GM12892 (cell line): ENCODE results near the gene PSMD3.

Source experiments
- DNase-seq: peaks from one replicate; pipeline ENCODE4 v3.0.0; 2011; ENCODE audit not compliant: insufficient read length
- FAIRE-seq: peaks from 2 replicates; lab custom pipeline; 2011; peaks lifted over from hg19 to GRCh38; lab: Jason Lieb, UNC
- POLR2A ChIP-seq: IDR thresholded peaks from 2 replicates; pipeline ENCODE4 v1.6.1; 2011; ENCODE audit warnings: low read depth, low read length, control low read depth
- POLR2AphosphoS5 ChIP-seq: IDR thresholded peaks from 2 replicates; pipeline ENCODE4 v1.6.1; 2011; ENCODE audit warnings: low read depth, low read length, control low read depth
- TAF1 ChIP-seq: IDR thresholded peaks from 2 replicates; pipeline ENCODE4 v1.6.1; 2011; ENCODE audit warnings: low read depth, mild to moderate bottlenecking, control low read depth, low read length, borderline replicate concordance

PSMD3 gene

GRCh38 chr17:40019140-40019991, 38.8 kb downstream of the PSMD3 start:
- DNase-seq (peak; percentile 16), FAIRE-seq (no peak)
- no peak for TF ChIP-seq POLR2A
- TF ChIP-seq POLR2AphosphoS5, result no peak
- no peak for TF ChIP-seq TAF1

DNA sequence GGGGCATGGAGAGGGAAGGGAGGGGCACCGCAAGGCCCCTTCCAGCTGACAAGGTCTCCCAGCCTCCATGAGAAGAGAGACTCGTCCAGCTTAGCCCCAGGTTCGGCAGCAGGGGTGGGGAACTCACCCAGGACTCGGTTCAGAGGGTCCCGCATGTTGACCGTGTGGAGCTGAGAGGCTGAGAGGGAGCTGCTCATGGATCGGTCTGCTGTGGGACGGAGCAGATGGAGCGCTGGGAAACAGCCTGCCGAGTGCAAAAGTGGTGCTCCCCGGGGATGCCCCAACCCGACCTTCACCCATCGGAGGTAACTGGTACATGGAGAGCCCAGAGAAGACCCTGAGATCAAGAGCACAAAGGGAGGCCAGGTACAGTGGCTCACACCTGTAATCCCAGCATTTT, 39.5 kb downstream of the PSMD3 start:
- peak; percentile 21 for DNase-seq
- TF ChIP-seq POLR2AphosphoS5 (no peak), POLR2A (no peak), TAF1 (no peak)
- no peak for FAIRE-seq

- FAIRE-seq, result no peak
- TF ChIP-seq TAF1, result no peak
- no peak for TF ChIP-seq POLR2AphosphoS5
- no peak for TF ChIP-seq POLR2A
Observed at GRCh38 chr17:40021451-40021971, 40.9 kb downstream of the PSMD3 start.

GRCh38 chr17:40022497-40022896, 41.9 kb downstream of the PSMD3 start:
- FAIRE-seq, result no peak
- TF ChIP-seq POLR2AphosphoS5 (no peak), POLR2A (no peak), TAF1 (no peak)
- peak; percentile 7 for DNase-seq

More at GRCh38 chr17:40021451-40021971, 40.9 kb downstream of the PSMD3 start:
- DNase-seq, result peak; percentile 5

GRCh38 chr17:40022961-40023541, 42.4 kb downstream of the PSMD3 start:
- no peak for TF ChIP-seq TAF1
- TF ChIP-seq POLR2A, result no peak
- no peak for TF ChIP-seq POLR2AphosphoS5
- FAIRE-seq (no peak), DNase-seq (no peak)

DNA sequence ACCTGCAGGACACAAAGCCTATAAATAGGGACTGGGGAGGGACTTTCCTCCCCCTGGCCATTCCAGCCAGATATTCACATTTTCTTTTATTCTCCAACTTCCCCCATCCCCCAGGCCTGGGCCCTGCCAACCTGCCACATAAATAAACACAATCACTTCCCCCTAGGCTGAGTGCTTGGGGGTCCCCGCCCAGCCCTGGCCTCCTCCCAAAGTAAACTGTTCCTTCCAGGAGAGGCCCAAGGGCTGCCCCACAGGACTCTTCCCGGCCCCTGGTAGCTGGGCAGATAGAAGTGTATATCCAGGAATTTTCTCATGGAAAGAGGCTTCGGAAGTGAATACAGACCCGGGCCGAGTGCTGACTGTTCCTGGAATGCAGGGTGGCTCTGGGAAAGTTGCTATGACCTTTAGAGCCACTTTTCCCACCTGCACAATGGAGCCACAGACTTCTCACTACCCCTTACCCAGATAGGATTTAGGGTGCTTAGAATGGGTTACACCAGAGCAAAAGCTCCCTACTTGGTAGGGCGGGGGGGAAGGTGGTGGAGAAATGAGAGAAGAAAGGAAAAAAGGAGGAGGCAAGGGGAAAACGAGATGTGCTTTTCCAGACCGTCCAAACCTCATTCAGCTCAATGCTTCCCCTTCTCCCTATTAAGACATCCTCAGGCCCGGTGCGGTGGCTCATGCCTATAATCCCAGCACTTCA, 43.1 kb downstream of the PSMD3 start:
- no peak for DNase-seq
- FAIRE-seq, result no peak
- TF ChIP-seq TAF1, result no peak
- TF ChIP-seq POLR2AphosphoS5, result no peak
- TF ChIP-seq POLR2A, result no peak

DNA sequence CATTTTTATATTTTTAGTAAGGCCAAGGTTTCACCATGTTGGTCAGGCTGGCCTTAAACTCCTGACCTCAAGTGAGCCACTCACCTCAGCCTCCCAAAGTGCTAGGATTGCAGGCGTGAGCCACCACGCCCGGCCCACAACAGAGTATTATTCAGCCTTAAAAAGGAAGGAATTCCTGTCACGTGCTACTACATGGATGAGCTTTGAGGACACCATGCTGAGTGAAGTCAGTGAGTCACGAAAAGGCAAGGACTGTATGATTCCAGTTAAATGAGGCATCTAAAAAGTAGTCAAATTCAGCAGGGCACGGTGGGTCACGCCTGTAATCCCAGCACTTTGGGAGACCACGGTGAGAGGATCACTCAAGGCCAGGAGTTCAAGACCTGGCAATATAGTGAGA, 44.3 kb downstream of the PSMD3 start:
- TF ChIP-seq POLR2A (no peak), POLR2AphosphoS5 (no peak), TAF1 (no peak)
- FAIRE-seq, result no peak
- no peak for DNase-seq

DNA sequence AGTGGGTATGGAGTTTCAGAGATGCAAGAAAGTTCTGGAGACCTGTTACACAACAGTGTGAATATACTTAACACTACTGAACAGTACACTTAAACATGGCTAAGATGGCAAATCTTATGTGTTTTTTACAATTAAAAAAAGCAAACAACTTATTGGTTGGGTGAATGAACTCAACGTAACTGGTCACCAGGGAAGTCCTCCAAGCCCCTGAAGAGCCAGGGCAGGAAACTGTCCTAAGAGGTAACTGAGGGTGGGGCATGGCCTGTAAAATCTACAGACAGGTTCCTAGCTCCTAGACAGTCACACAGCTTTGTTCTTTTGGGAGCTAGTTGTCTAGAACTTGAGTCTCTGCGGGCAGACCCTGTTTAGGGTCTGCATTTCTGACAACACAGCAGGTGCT, 45.0 kb downstream of the PSMD3 start:
- no peak for TF ChIP-seq TAF1
- no peak for TF ChIP-seq POLR2A
- no peak for TF ChIP-seq POLR2AphosphoS5
- FAIRE-seq, result no peak
- no peak for DNase-seq

- FAIRE-seq (no peak), DNase-seq (peak; percentile 7)
- TF ChIP-seq TAF1 (no peak), POLR2A (no peak), POLR2AphosphoS5 (no peak)
Observed at GRCh38 chr17:40025991-40026815, 45.6 kb downstream of the PSMD3 start.

- TF ChIP-seq TAF1 (no peak), POLR2A (no peak)
- DNase-seq, result peak; percentile 90
- FAIRE-seq, result peak; percentile 91
Observed at GRCh38 chr17:40026816-40027613, 46.4 kb downstream of the PSMD3 start.
